Measurements from ENCODE around the gene ZCCHC8. TPM values are rescaled to one million over a fixed set of nuclear protein-coding genes. Genes with fewer than 3 reads are reported as not detected.
"Not testable (repeated sequence)": the region's sequence is repeated elsewhere in the genome, so short reads cannot be mapped to it uniquely, and the experiment has no call there.

ZCCHC8 gene
- total RNA-seq, 2 experiments from 2014 or later = 41.3 to 45.3 TPM

DNA sequence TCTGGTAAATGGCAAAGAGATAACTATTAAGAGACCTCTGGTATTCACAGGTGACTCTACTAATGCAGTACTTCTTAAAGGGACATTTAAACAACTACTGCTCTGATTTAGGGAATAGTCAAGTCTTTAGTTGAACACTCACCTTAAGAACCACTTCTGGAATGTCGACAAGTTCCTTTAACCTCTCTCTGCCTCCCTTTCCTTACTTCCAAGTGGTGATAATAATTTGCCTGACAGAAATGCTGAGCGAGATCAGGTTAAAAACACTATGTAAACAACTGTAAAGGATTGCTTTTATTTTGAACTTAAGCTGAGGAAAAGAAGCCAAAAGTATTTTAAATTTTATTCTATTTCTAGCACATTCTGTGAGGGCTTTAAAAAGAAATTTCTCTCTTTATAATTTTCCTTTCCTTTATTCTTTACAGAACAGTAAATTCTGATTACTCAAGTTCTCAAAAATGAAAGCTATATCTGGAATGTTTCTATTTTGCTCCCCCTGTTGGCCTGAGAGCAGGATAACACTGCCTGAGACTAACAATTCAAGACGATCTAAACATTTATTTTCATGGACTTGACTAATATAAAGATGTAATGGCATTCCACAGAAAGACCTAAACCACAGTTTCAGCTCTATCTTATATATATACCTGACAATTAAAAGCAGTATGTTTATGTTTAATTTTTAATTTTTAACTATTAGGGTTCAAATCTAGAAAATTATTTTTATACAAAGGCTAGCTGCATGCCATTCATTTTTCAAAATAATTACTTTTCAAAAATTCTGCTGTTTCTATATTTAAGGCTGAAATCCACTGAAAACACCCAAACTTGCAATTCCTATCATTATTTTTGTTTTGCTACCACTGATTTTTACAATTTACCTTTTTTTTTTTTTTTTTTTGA is 29.2 kb downstream of the ZCCHC8 start:
- CTCF ChIA-PET = interaction anchor here (0.7 to 6.3 kb wide), 39 partner anchors 8 to 166 kb away, joined by 3 to 253 read pairs (median 5); partner anchors contain the start of genes CLIP1 and ZCCHC8
- no peaks in the 10 kb centered on the region for H3K27me3 Mint-ChIP-seq (ENCODE audit: low read depth)
- ATAC-seq (peak; percentile 56), DNase-seq (no peak)
- POLR2A ChIA-PET = interaction anchor here (0.6 to 1.3 kb wide), 5 partner anchors 10 to 72 kb away, joined by 3 to 6 read pairs (median 3); partner anchors contain the start of gene CLIP1
- no peaks in the 10 kb centered on the region for H3K9me3 Mint-ChIP-seq (ENCODE audit: insufficient read depth)
- H3K4me3 Mint-ChIP-seq = no peak overlapping the region
- H3K4me1 Mint-ChIP-seq (ENCODE audit: low read depth) = peaks cover 23% of the 10 kb centered on the region
- H3K36me3 Mint-ChIP-seq (ENCODE audit: low read depth) = peaks cover 34% of the 10 kb centered on the region
- H3K27ac Mint-ChIP-seq = no peak overlapping the region

DNA sequence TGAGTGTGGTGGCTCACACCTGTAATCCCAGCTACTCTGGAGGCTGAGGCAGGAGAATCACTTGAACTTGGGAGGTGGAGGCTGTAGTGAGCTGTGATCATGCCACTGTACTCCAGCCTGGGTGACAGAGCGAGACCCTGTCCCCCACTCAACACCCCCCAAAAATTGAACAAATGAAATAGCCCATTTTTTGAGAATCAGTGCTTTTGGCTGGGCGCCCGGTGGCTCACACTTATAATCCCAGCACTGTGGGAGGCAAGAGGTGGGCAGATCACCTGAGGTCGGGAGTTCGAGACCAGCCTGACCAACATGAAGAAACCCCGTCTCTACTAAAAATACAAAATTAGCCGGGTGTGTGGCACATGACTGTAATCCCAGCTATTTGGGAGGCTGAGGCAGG is 30.2 kb downstream of the ZCCHC8 start:
- H3K9me3 Mint-ChIP-seq (ENCODE audit: insufficient read depth); H3K27me3 Mint-ChIP-seq (ENCODE audit: low read depth); DNase-seq; H3K4me3 Mint-ChIP-seq; H3K27ac Mint-ChIP-seq; POLR2A ChIA-PET; ATAC-seq: not testable (repeated sequence)
- peaks cover 20% of the 10 kb centered on the region for H3K4me1 Mint-ChIP-seq (ENCODE audit: low read depth)
- peaks cover 24% of the 10 kb centered on the region for H3K36me3 Mint-ChIP-seq (ENCODE audit: low read depth)
- CTCF ChIA-PET = interaction anchor here (1.0 to 6.3 kb wide), 16 partner anchors 11 to 76 kb away, joined by 3 to 253 read pairs (median 8); partner anchors contain the start of genes CLIP1 and ZCCHC8

DNA sequence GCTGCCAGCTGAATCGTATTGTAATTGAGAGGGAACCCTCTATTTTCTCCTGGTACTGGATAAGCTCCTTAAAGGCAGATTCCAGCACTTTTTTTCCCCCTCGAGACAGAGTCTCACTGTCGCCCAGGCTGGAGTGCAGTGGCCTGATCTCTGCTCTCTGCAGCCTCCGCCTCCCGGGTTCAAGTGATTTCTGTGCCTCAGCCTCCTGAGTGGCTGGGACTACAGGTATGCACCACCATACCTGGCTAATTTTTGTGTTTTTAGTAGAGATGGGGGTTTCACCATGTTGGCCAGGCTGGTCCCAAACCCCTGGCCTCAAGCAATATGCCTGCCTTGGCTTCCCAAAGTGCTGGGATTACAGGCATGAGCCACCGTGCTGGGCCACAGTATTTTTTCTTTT is 30.9 kb downstream of the ZCCHC8 start:
- Mint-ChIP-seq H3K4me1 (ENCODE audit: low read depth) (peaks cover 16% of the 10 kb centered on the region), H3K36me3 (ENCODE audit: low read depth) (peaks cover 19% of the 10 kb centered on the region)
- H3K27ac Mint-ChIP-seq; ATAC-seq; H3K4me3 Mint-ChIP-seq; DNase-seq; H3K27me3 Mint-ChIP-seq (ENCODE audit: low read depth); H3K9me3 Mint-ChIP-seq (ENCODE audit: insufficient read depth): not testable (repeated sequence)
- CTCF ChIA-PET = interaction anchor here (1.0 to 6.3 kb wide), 2 partner anchors 55 to 69 kb away, joined by 3 to 253 read pairs; no protein-coding TSS in a partner anchor
- POLR2A ChIA-PET = interaction anchor here (0.6 kb wide), 1 partner anchor 22 kb away, joined by 3 read pairs; no protein-coding TSS in a partner anchor

DNA sequence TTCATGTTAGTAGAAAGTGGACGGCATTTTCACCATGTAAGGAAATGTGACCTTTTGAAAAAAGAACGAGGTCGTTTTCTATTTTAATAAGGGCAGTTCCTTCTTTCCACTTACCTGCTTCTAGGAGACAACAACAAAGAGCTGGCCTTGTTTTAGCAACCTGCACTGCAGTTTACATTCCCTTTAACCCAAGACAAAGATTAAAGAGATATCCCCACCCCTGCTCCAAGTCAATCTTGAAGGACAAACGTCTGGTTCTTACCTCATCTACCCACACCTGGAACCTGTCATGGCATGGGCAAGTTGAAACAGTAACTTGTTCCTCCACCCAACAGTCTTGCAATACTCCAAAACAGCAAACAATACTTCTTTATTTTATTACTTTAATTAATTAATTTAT is 32.7 kb downstream of the ZCCHC8 start:
- no peak overlapping the region for H3K4me3 Mint-ChIP-seq
- no peak for DNase-seq
- POLR2A ChIA-PET = no interaction called here
- CTCF ChIA-PET = interaction anchor here (1.0 to 2.6 kb wide), 2 partner anchors 16 to 68 kb away, joined by 3 to 11 read pairs; no protein-coding TSS in a partner anchor
- peaks cover 6% of the 10 kb centered on the region for H3K36me3 Mint-ChIP-seq (ENCODE audit: low read depth)
- H3K9me3 Mint-ChIP-seq (ENCODE audit: insufficient read depth) = no peaks in the 10 kb centered on the region
- ATAC-seq = no peak
- no peak overlapping the region for H3K27ac Mint-ChIP-seq
- H3K4me1 Mint-ChIP-seq (ENCODE audit: low read depth) = peaks cover 8% of the 10 kb centered on the region
- H3K27me3 Mint-ChIP-seq (ENCODE audit: low read depth) = no peaks in the 10 kb centered on the region

DNA sequence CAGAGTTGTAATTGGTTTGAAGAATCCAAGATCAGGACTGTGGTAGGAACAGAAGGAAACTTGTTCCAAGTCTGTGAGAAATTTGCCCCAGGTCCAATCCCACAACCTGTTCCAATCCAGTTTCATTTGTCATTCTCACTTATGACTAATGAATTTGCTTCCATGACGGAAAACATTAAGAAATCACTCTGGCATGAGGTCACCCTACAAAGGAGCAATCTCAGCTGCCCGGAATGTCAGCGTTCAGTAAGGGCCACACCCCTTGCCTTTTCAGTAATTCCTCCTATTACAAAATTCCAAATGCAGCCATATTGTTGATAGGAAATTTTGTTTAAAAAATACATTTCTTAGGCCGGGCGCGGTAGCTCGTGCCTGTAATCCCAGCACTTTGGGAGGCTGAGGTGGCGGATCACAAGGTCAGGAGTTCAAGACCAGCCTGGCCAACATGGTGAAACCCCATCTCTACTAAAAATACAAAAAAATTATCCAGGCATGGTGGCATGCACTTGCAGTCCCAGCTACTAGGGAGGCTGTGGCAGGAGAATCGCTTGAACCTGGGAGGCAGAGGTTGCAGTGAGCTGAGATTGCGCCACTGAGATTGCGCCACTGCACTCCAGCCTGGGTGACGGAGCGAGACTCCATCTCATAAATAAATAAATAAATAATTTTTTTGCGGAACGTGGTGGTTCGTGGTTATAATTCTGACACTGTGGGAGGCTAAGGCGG is 36.3 kb downstream of the ZCCHC8 start:
- not testable (repeated sequence) for DNase-seq, ATAC-seq

DNA sequence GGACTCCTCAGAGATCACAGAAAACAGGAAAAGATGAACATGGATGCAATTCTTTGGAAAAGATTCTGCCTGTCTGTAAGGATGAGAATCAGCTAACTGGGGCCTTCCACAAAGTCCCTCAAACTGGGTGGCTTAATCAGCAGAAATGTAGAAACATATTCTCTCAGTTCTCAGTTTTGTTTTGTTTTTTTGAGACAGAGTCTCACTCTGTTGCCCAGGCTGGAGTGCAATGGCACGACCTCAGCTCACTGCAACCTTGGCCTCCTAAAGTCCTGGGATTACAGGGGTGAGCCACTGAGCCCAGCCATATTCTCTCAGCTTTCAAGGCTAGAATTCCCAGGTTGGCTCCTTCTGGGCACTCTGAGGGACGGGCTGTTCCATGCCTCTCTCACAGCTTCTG is 40.1 kb downstream of the ZCCHC8 start:
- no peak overlapping the region for H3K4me3 Mint-ChIP-seq
- no peaks in the 10 kb centered on the region for H3K36me3 Mint-ChIP-seq (ENCODE audit: low read depth)
- DNase-seq (no peak), ATAC-seq (no peak)
- CTCF ChIA-PET = interaction anchor here (1.4 to 2.5 kb wide), 3 partner anchors 11 to 61 kb away, joined by 4 to 8 read pairs (median 7); no protein-coding TSS in a partner anchor
- no peaks in the 10 kb centered on the region for H3K27me3 Mint-ChIP-seq (ENCODE audit: low read depth)
- peaks cover 9% of the 10 kb centered on the region for H3K4me1 Mint-ChIP-seq (ENCODE audit: low read depth)
- H3K9me3 Mint-ChIP-seq (ENCODE audit: insufficient read depth) = no peaks in the 10 kb centered on the region
- no peak overlapping the region for H3K27ac Mint-ChIP-seq
- POLR2A ChIA-PET = interaction anchor here (0.7 kb wide), 1 partner anchor 122 kb away, joined by 4 read pairs; no protein-coding TSS in a partner anchor

More for the DNA sequence above, 36.3 kb downstream of the ZCCHC8 start:
- H3K27ac Mint-ChIP-seq; H3K36me3 Mint-ChIP-seq (ENCODE audit: low read depth); H3K4me3 Mint-ChIP-seq; H3K4me1 Mint-ChIP-seq (ENCODE audit: low read depth); POLR2A ChIA-PET; H3K9me3 Mint-ChIP-seq (ENCODE audit: insufficient read depth); H3K27me3 Mint-ChIP-seq (ENCODE audit: low read depth): not testable (repeated sequence)
- CTCF ChIA-PET = interaction anchor here (1.4 kb wide), 1 partner anchor 7 kb away, joined by 5 read pairs; no protein-coding TSS in a partner anchor

DNA sequence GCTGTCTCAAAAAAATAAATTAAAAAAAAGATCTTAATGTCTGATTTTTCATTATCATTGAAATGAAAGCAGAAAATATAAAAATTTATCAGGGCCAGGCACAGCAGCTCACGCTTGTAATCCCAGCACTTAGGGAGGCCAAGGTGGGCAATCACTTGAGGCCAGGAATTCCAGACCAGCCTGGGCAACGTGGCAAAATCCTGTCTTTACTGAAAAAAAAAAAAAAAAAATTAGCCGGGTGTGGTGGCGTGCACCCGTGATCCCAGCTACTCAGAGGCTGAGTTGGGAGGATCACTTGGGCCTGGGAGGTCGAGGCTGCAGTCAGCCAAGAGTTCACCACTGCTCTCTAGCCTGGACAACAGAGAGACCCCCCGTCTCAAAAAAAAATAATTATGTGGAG is 40.7 kb downstream of the ZCCHC8 start:
- Mint-ChIP-seq H3K4me3 (no peak overlapping the region), H3K9me3 (ENCODE audit: insufficient read depth) (no peaks in the 10 kb centered on the region), H3K4me1 (ENCODE audit: low read depth) (peaks cover 9% of the 10 kb centered on the region), H3K27me3 (ENCODE audit: low read depth) (no peaks in the 10 kb centered on the region), H3K27ac (no peak overlapping the region), H3K36me3 (ENCODE audit: low read depth) (no peaks in the 10 kb centered on the region)
- ChIA-PET POLR2A (interaction anchor here (0.7 kb wide), 2 partner anchors 122 to 194 kb away, joined by 3 to 4 read pairs; no protein-coding TSS in a partner anchor), CTCF (interaction anchor here (1.4 to 2.5 kb wide), 2 partner anchors 11 to 13 kb away, joined by 4 to 7 read pairs; no protein-coding TSS in a partner anchor)
- DNase-seq = no peak
- no peak for ATAC-seq

DNA sequence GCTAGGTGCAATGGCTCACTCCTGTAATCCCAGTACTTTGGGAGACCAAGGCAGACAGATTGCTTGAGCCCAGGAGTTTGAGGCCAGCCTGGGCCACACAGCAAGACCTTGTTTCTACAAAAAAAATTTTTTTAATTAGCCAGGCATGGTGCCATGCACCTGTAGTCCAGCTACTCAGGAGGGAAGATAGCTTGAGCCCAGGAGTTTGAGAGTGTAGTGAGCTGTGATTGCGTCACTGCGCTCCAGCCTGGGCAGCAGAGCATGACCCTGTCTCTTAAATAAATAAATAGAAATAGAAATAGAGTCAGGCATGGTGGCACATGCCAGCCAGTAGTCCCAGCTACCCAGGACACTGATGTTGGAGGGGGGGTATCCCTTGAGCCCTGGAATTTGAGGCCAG is 41.5 kb downstream of the ZCCHC8 start:
- DNase-seq (no peak), ATAC-seq (no peak)
- Mint-ChIP-seq H3K36me3 (ENCODE audit: low read depth) (no peaks in the 10 kb centered on the region), H3K9me3 (ENCODE audit: insufficient read depth) (no peaks in the 10 kb centered on the region), H3K27me3 (ENCODE audit: low read depth) (no peaks in the 10 kb centered on the region), H3K4me3 (no peak overlapping the region), H3K4me1 (ENCODE audit: low read depth) (peaks cover 15% of the 10 kb centered on the region), H3K27ac (no peak overlapping the region)
- ChIA-PET POLR2A (no interaction called here), CTCF (interaction anchor here (1.4 to 2.5 kb wide), 2 partner anchors 12 to 14 kb away, joined by 4 to 7 read pairs; no protein-coding TSS in a partner anchor)

DNA sequence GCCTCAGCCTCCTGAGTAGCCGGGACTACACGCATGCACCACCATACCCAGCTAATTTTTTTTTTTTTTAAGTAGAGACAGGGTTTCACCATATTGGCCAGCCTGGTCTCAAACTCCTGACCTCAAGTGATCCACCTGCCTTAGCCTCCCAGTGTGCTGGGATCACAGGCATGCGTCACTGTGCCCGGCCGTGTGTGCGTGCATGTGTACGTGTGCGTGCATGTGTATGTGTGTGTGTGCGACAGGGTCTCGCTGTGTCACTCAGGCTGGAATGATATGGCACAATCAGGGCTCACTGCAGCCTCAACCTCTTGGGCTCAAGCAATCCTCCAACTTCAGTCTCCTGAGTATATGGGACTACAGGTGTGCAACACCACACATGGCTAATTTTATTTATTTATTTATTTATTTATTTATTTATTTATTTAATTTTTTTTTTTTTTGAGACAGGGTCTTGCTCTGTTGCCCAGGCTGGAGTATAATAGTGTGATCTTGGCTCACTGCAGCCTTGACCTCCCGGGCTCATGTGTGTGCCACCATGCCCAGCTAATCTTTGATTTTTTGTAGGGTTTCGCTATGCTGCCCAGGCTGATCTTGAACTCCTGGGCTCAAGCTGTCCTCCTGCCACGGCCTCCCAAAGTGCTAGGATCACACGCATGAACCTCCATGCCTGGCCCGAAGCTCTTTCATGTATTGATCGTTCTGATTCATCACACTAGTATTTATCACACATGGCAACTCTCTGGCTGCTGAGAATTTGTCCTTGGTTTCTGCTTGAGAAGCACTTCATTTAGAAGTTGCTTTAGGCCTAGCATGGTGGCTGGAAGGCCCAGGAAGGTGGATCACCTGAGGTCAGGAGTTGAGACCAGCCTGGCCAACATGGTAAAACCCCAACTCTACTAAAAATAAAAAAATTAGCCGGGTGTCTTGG is 42.4 kb downstream of the ZCCHC8 start:
- no peak for DNase-seq
- H3K4me1 Mint-ChIP-seq (ENCODE audit: low read depth) = peaks cover 24% of the 10 kb centered on the region
- no peaks in the 10 kb centered on the region for H3K36me3 Mint-ChIP-seq (ENCODE audit: low read depth)
- peak overlapping the region; percentile 39 for H3K27ac Mint-ChIP-seq
- ChIA-PET CTCF (interaction anchor here (0.7 to 2.5 kb wide), 3 partner anchors 13 to 45 kb away, joined by 3 to 7 read pairs (median 4); no protein-coding TSS in a partner anchor), POLR2A (no interaction called here)
- H3K9me3 Mint-ChIP-seq (ENCODE audit: insufficient read depth) = no peaks in the 10 kb centered on the region
- no peak for ATAC-seq
- H3K27me3 Mint-ChIP-seq (ENCODE audit: low read depth) = no peaks in the 10 kb centered on the region
- no peak overlapping the region for H3K4me3 Mint-ChIP-seq

DNA sequence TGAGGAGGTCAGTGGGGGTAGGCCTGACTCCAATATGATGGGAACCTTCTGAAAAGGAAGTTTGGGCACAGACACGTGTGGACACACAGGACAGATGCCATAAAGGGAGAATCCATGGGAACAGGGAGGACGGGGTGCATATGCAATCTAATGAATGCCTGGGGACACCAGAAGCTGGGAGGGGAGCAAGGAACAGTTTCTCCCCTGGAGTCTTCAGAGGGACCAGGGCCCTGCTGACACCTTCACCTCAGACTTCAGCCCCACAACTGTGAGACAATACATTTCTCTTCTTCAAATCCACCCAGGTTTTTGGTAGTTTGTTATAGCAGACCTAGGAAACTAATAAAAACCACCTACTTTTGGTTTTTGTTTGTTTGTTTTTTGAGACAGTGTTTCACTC is 43.1 kb downstream of the ZCCHC8 start:
- POLR2A ChIA-PET = no interaction called here
- Mint-ChIP-seq H3K4me3 (no peak overlapping the region), H3K27me3 (ENCODE audit: low read depth) (no peaks in the 10 kb centered on the region), H3K4me1 (ENCODE audit: low read depth) (peaks cover 31% of the 10 kb centered on the region), H3K27ac (peak overlapping the region; percentile 39), H3K36me3 (ENCODE audit: low read depth) (no peaks in the 10 kb centered on the region), H3K9me3 (ENCODE audit: insufficient read depth) (no peaks in the 10 kb centered on the region)
- no peak for ATAC-seq
- CTCF ChIA-PET = interaction anchor here (1.1 kb wide), 1 partner anchor 44 kb away, joined by 3 read pairs; no protein-coding TSS in a partner anchor
- DNase-seq = no peak

Measured in activated CD8-positive, alpha-beta T cell treated with anti-CD3 and anti-CD28 coated beads, Interleukin-2, amount 10 ng/mL, durations not matched to agents 7 days and 5 days (primary cell).